Right lobe of liver (tissue), 6 donors: Measurements from ENCODE around the gene EFNA5. TPM values are rescaled to one million over a fixed set of nuclear protein-coding genes. Genes with fewer than 3 reads are reported as not detected.
"Not testable (repeated sequence)": the region's sequence is repeated elsewhere in the genome, so short reads cannot be mapped to it uniquely, and the experiment has no call there.

Experiments
- ATAC-seq, 4 donors: fragments of 200-7000 bp; cut with Tn5 transposase; one replicate each; pipeline ENCODE4 v1.9.1; 2020; ENCODE audit warnings: mild to moderate bottlenecking in 4 of 4, moderate library complexity in 4 of 4
- DNase-seq, 3 donors: peaks; one replicate each; pipeline ENCODE4 v3.0.0-alpha.2; 2020
- H3K27ac ChIP-seq, 3 donors: fragments of 200-600 bp; one replicate each; pipeline ENCODE4 v1.8.0; 2022
- H3K27me3 ChIP-seq, 2 donors: fragments of 200-600 bp; one replicate each; pipeline ENCODE4 v1.8.0; 2022
- H3K36me3 ChIP-seq, 4 donors: fragments of 200-600 bp; sonication (generic) in 1 of 4; one replicate each; pipeline versions ENCODE4 v1.5.1 to v1.8.0; 2017 to 2022; ENCODE audit warnings: control low read depth in 1 of 4
- H3K4me1 ChIP-seq, 4 donors: fragments of 200-600 bp; sonication (generic) in 1 of 4; one replicate each; pipeline versions ENCODE4 v1.5.1 to v1.8.0; 2017 to 2022; ENCODE audit warnings: control low read depth in 1 of 4
- H3K4me3 ChIP-seq, 3 donors: fragments of 200-600 bp; one replicate each; pipeline ENCODE4 v1.8.0; 2022
- H3K9me3 ChIP-seq, 4 donors: fragments of 200-600 bp; sonication (generic) in 1 of 4; one replicate each; pipeline versions ENCODE4 v1.5.1 to v1.8.0; 2017 to 2022; ENCODE audit warnings: control low read depth in 1 of 4
- CTCF ChIP-seq, 4 donors: fragments of 200-600 bp in 3 of 4; fragments of 450-650 bp in 1 of 4; IDR thresholded peaks; one replicate each; pipeline versions ENCODE4 v1.5.1 to v1.8.0; 2016 to 2022; ENCODE audit warnings: antibody characterized with exemption in 4 of 4, mild to moderate bottlenecking in 2 of 4
- POLR2A ChIP-seq: fragments of 450-650 bp; IDR thresholded peaks from one replicate; pipeline ENCODE4 v1.6.1; 2017; ENCODE audit warnings: antibody characterized with exemption, mild to moderate bottlenecking
- whole genome bisulfite sequencing: methylation state at CpG from one replicate; pipeline ENCODE4 v1.1.6; 2018; ENCODE audit warnings: low coverage, low lambda C conversion rate; ENCODE audit not compliant: insufficient coverage; ENCODE audit errors: missing lambda C conversion rate; 5-methylcytosine and 5-hydroxymethylcytosine counted together
- intact Hi-C, 2 donors: fragments of 100-400 bp; cut with DNase I; formaldehyde crosslinking; loops; one replicate each; pipeline versions ENCODE4 v1.11.2 to v1.14.1; 2022
- total RNA-seq, 6 experiments: library from RNA; depleted of rRNA in 2 of 6; stranded (reverse); fragments of >200 nt in 2 of 6; fragmentation: NEBNext Ultra II Directional in 3 of 6; extraction: Animal tissue kit (Norgen Biotek cat#: 25700) in 3 of 6; gene quantifications; one replicate each; pipeline versions ENCODE4 v1.1.0 to v1.2.4, GENCODE V29; 2016 to 2023
- donor health status: DM: no; HTN: yes; CAD: no.
- donor health status: DM: no; HTN: no; CAD: no.
- donor health status: DM: no; HTN: no; CAD: no.
- donor health status: DM: no; HTN: yes; CAD: no.
- donor health status: DM: no; HTN: yes; CAD: no.

The EFNA5 gene
- total RNA-seq, 6 experiments from 2014 or later: 0.18 to 11.7 (median 1.4) TPM

GRCh38 chr5:107435061-107435460 lies 235.7 kb downstream of the EFNA5 start:
- Histone ChIP-seq H3K4me1 (no peaks in the 10 kb centered on the region), H3K36me3 (no peaks in the 10 kb centered on the region), H3K27ac (no peak overlapping the region), H3K4me3 (no peak overlapping the region), H3K27me3 (no peaks in the 10 kb centered on the region), H3K9me3 (no peaks in the 10 kb centered on the region)
- DNase-seq: no peak
- no peak for ATAC-seq
- intact Hi-C loops: no loop called here
- 71% methylated on average over 1 of the region's 1 CpG for WGBS
- TF ChIP-seq POLR2A: no peak
- TF ChIP-seq CTCF (IDR thresholded peaks at IDR 0.05): no peak

- H3K27ac ChIP-seq, H3K9me3 ChIP-seq, H3K36me3 ChIP-seq, H3K27me3 ChIP-seq, DNase-seq, H3K4me1 ChIP-seq, ATAC-seq, intact Hi-C loops, H3K4me3 ChIP-seq: not testable (repeated sequence)
- 67% methylated on average over 1 of the region's 1 CpG for WGBS
Measured at GRCh38 chr5:107433646-107434045, 237.1 kb downstream of the EFNA5 start.

- intact Hi-C loops: no loop called here
- TF ChIP-seq POLR2A (no peak), CTCF (IDR thresholded peaks at IDR 0.05) (no peak)
- H3K4me3 ChIP-seq: no peak overlapping the region
- no peaks in the 10 kb centered on the region for H3K4me1 ChIP-seq
- no peaks in the 10 kb centered on the region for H3K27me3 ChIP-seq
- no peaks in the 10 kb centered on the region for H3K9me3 ChIP-seq
- H3K27ac ChIP-seq: no peak overlapping the region
- ATAC-seq (peak in 1 of 4 donors; percentile 43), DNase-seq (no peak)
- no peaks in the 10 kb centered on the region for H3K36me3 ChIP-seq
- 43% methylated on average over 1 of the region's 1 CpG for WGBS
Measured at GRCh38 chr5:107431998-107432397, 238.7 kb downstream of the EFNA5 start.

GRCh38 chr5:107431536-107431935 lies 239.2 kb downstream of the EFNA5 start:
- no peak for ATAC-seq
- 60% methylated on average over 4 of the region's 4 CpGs for WGBS

GRCh38 chr5:107430071-107430625 lies 240.6 kb downstream of the EFNA5 start:
- no peak for TF ChIP-seq CTCF (IDR thresholded peaks at IDR 0.05)
- TF ChIP-seq POLR2A: no peak
- 67% methylated on average over 1 of the region's 1 CpG for WGBS
- H3K36me3 ChIP-seq: no peaks in the 10 kb centered on the region
- H3K4me1 ChIP-seq: no peaks in the 10 kb centered on the region
- no peaks in the 10 kb centered on the region for H3K27me3 ChIP-seq
- intact Hi-C loops: no loop called here
- H3K4me3 ChIP-seq: no peak overlapping the region
- no peak for ATAC-seq
- no peak overlapping the region for H3K27ac ChIP-seq
- no peak for DNase-seq
- no peaks in the 10 kb centered on the region for H3K9me3 ChIP-seq

More at GRCh38 chr5:107431536-107431935, 239.2 kb downstream of the EFNA5 start:
- no peak overlapping the region for H3K4me3 ChIP-seq
- intact Hi-C loops: no loop called here
- H3K9me3 ChIP-seq: no peaks in the 10 kb centered on the region
- H3K27me3 ChIP-seq: no peaks in the 10 kb centered on the region
- no peaks in the 10 kb centered on the region for H3K4me1 ChIP-seq
- H3K27ac ChIP-seq: no peak overlapping the region
- TF ChIP-seq CTCF (IDR thresholded peaks at IDR 0.05): no peak
- TF ChIP-seq POLR2A: no peak
- no peak for DNase-seq
- H3K36me3 ChIP-seq: no peaks in the 10 kb centered on the region
